HG03354 (cell line): ENCODE measurements around the gene ACTR1B.
"Not testable (repeated sequence)": the region's sequence is repeated elsewhere in the genome, so short reads cannot be mapped to it uniquely, and the experiment has no call there.

ENCODE experiments used
- ATAC-seq: cut with Tn5 transposase; IDR thresholded peaks from one replicate; pipeline ENCODE4 v1.9.1; 2021; ENCODE audit warnings: mild to moderate bottlenecking; ENCODE audit not compliant: unreplicated experiment, poor library complexity, severe bottlenecking

The ACTR1B gene

GRCh38 chr2:97663962-97664635, at the start of gene ACTR1B:
TSS of gene ACTR1B (minus strand) at chr2:97664044. CDS start at chr2:97663890, 154 bp downstream.
- ATAC-seq: peak; percentile 86

- no peak for ATAC-seq
Observed at GRCh38 chr2:97712693-97713295, 49.0 kb upstream of the ACTR1B start.

- ATAC-seq: not testable (repeated sequence)
Observed at GRCh38 chr2:97712175-97712574, 48.3 kb upstream of the ACTR1B start.

GRCh38 chr2:97711394-97711711, 47.5 kb upstream of the ACTR1B start:
- ATAC-seq: no peak

- no peak for ATAC-seq
Observed at GRCh38 chr2:97708608-97709007, 44.8 kb upstream of the ACTR1B start.

GRCh38 chr2:97708048-97708380, 44.2 kb upstream of the ACTR1B start:
- ATAC-seq: no peak

GRCh38 chr2:97707362-97708047, 43.7 kb upstream of the ACTR1B start:
- ATAC-seq: no peak

GRCh38 chr2:97706708-97707345, 43.0 kb upstream of the ACTR1B start:
- ATAC-seq: no peak

- no peak for ATAC-seq
Observed at GRCh38 chr2:97706112-97706511, 42.3 kb upstream of the ACTR1B start.

- no peak for ATAC-seq
Observed at GRCh38 chr2:97704989-97705388, 41.1 kb upstream of the ACTR1B start.

GRCh38 chr2:97703741-97704140, 39.9 kb upstream of the ACTR1B start:
- ATAC-seq: no peak

- ATAC-seq: no peak
Observed at GRCh38 chr2:97702731-97703470, 39.1 kb upstream of the ACTR1B start.

- no peak for ATAC-seq
Observed at GRCh38 chr2:97701851-97702465, 38.1 kb upstream of the ACTR1B start.

GRCh38 chr2:97701186-97701585, 37.3 kb upstream of the ACTR1B start:
- no peak for ATAC-seq

- ATAC-seq: peak; percentile 67
Observed at GRCh38 chr2:97699765-97700444, 36.1 kb upstream of the ACTR1B start.

GRCh38 chr2:97698530-97698929, 34.7 kb upstream of the ACTR1B start:
- no peak for ATAC-seq

GRCh38 chr2:97697252-97698235, 33.7 kb upstream of the ACTR1B start:
- ATAC-seq: peak; percentile 72

- ATAC-seq: no peak
Observed at GRCh38 chr2:97695744-97696143, 31.9 kb upstream of the ACTR1B start.
